B cell (primary cell): ENCODE data around the gene ARMC10. TPM values are rescaled to one million over a fixed set of nuclear protein-coding genes. Genes with fewer than 3 reads are reported as not detected.

ENCODE experiments used
- ATAC-seq: fragments of 200-7000 bp; cut with Tn5 transposase; one replicate; pipeline ENCODE4 v1.10.0; 2021; ENCODE audit warnings: low read depth, mild to moderate bottlenecking, moderate number of reproducible peaks, moderate library complexity
- CTCF ChIA-PET: fragments of 350-600 bp; sonication (Branson Sonifier 250); formaldehyde crosslinking; loops from one replicate; lab custom pipeline; 2021; ENCODE audit warnings: antibody characterized with exemption, inconsistent platforms; lab: Charles Lee
- POLR2A ChIA-PET: fragments of 350-600 bp; sonication (Branson Sonifier 250); formaldehyde crosslinking; loops from one replicate; lab custom pipeline; 2021; ENCODE audit warnings: antibody characterized with exemption; lab: Charles Lee
- DNase-seq: peaks from one replicate; pipeline ENCODE4 v3.0.0; 2013
- H2AFZ ChIP-seq: 2 replicates; pipeline ENCODE4 v1.6.1; 2012; ENCODE audit warnings: mild to moderate bottlenecking, low read depth, low read length; ENCODE audit not compliant: insufficient read depth, poor library complexity, severe bottlenecking
- H3K27ac ChIP-seq, 2 donors: 1 replicate in 1 of 2; 2 replicates in 1 of 2; pipeline ENCODE4 v1.5.1; 2012 to 2013; ENCODE audit warnings: low read length in 2 of 2, mild to moderate bottlenecking in 2 of 2, moderate library complexity in 1 of 2
- H3K27me3 ChIP-seq, 4 experiments: fragments of 200-600 bp in 1 of 4; sonication (generic) in 1 of 4; replicated peaks in 1 of 4; 1 replicate in 2 of 4; 2 replicates in 2 of 4; pipeline versions ENCODE4 v1.6.1 to v1.7.0; 2013 to 2016; ENCODE audit warnings: low read length in 3 of 4, mild to moderate bottlenecking in 2 of 4, mixed read lengths in 1 of 4, moderate library complexity in 1 of 4; ENCODE audit not compliant: insufficient read depth in 4 of 4, control insufficient read depth in 3 of 4; ENCODE audit errors: control extremely low read depth in 1 of 4
- H3K36me3 ChIP-seq, 2 experiments: replicated peaks in 1 of 2; 1 replicate in 1 of 2; 2 replicates in 1 of 2; pipeline versions ENCODE4 v1.6.1 to v1.7.1; 2013; ENCODE audit warnings: low read length in 1 of 2; ENCODE audit not compliant: insufficient read depth in 2 of 2, control insufficient read depth in 1 of 2; ENCODE audit errors: control extremely low read depth in 1 of 2, extremely low read depth in 1 of 2
- H3K4me1 ChIP-seq, 2 donors: fragments of 200-600 bp in 1 of 2; sonication (generic) in 1 of 2; 1 replicate in 1 of 2; 2 replicates in 1 of 2; pipeline versions ENCODE4 v1.5.1 to v1.6.1; 2013 to 2017; ENCODE audit warnings: low read length in 2 of 2; ENCODE audit not compliant: control insufficient read depth in 2 of 2, insufficient read depth in 2 of 2
- H3K4me2 ChIP-seq: replicated peaks from 2 replicates; pipeline ENCODE3; 2012; ENCODE audit warnings: mild to moderate bottlenecking, low read depth, low read length; ENCODE audit not compliant: poor library complexity, severe bottlenecking
- H3K4me3 ChIP-seq, 5 experiments: fragments of 200-600 bp in 1 of 5; sonication (generic) in 1 of 5; 1 replicate in 3 of 5; 2 replicates in 2 of 5; pipeline versions ENCODE4 v1.5.1 to v1.7.0; 2011 to 2016; ENCODE audit warnings: low read length in 4 of 5, mild to moderate bottlenecking in 4 of 5, low read depth in 2 of 5, control low read depth in 1 of 5, moderate library complexity in 1 of 5; ENCODE audit not compliant: insufficient read depth in 1 of 5; ENCODE audit errors: control extremely low read depth in 1 of 5, extremely low read depth in 1 of 5
- H3K79me2 ChIP-seq: fragments of 200-600 bp; sonication (generic); one replicate; pipeline ENCODE4 v1.6.0; 2016; ENCODE audit warnings: low read length; ENCODE audit not compliant: control insufficient read depth, insufficient read depth
- H3K9ac ChIP-seq: fragments of 200-600 bp; sonication (generic); 2 replicates; pipeline ENCODE4 v1.6.1; 2017; ENCODE audit warnings: mild to moderate bottlenecking, low read length, moderate library complexity
- H3K9me3 ChIP-seq, 3 donors: one replicate each; pipeline versions ENCODE4 v1.6.1 to v1.7.1; 2013; ENCODE audit warnings: low read length in 2 of 3; ENCODE audit not compliant: control insufficient read depth in 2 of 3, insufficient read depth in 1 of 3; ENCODE audit errors: control extremely low read depth in 1 of 3
- H4K20me1 ChIP-seq: 2 replicates; pipeline ENCODE4 v1.6.0; 2012; ENCODE audit warnings: mild to moderate bottlenecking, low read length; ENCODE audit not compliant: insufficient read depth, control insufficient read depth, poor library complexity, severe bottlenecking
- H3K27ac Mint-ChIP-seq: one replicate; pipeline ENCODE4 v1.8.0; 2021; ENCODE audit warnings: mixed read lengths
- H3K27me3 Mint-ChIP-seq: one replicate; pipeline ENCODE4 v1.8.0; 2021; ENCODE audit warnings: mixed read lengths
- H3K4me1 Mint-ChIP-seq: one replicate; pipeline ENCODE4 v1.8.0; 2021; ENCODE audit warnings: mixed read lengths
- H3K4me3 Mint-ChIP-seq: one replicate; pipeline ENCODE4 v1.8.0; 2021; ENCODE audit warnings: mixed read lengths
- H3K9me3 Mint-ChIP-seq: one replicate; pipeline ENCODE4 v1.8.0; 2022; ENCODE audit warnings: mixed read lengths; ENCODE audit not compliant: insufficient read depth
- CTCF ChIP-seq: fragments of 200-600 bp; IDR thresholded peaks from one replicate; pipeline ENCODE4 v1.8.0; 2022; ENCODE audit warnings: antibody characterized with exemption, mild to moderate bottlenecking
- EZH2 ChIP-seq: IDR thresholded peaks from 2 replicates; pipeline ENCODE4 v1.6.1; 2012; ENCODE audit warnings: borderline replicate concordance, low read depth, mild to moderate bottlenecking, moderate library complexity, low read length; ENCODE audit not compliant: insufficient read depth, poor library complexity, severe bottlenecking
- WGBS: methylation state at CpG from one replicate; pipeline ENCODE4 v1.1.5; 2013; ENCODE audit warnings: missing lambda C conversion rate; ENCODE audit not compliant: insufficient coverage; 5-methylcytosine and 5-hydroxymethylcytosine counted together
- intact Hi-C: fragments of 100-400 bp; cut with micrococcal nuclease; formaldehyde crosslinking; loops from one replicate; pipeline ENCODE4 v1.10.0; 2022
- polyA plus RNA-seq: library from polyadenylated mRNA; depleted of rRNA; stranded (reverse); fragments of >200 nt; gene quantifications from 2 replicates; pipeline ENCODE4 v1.2.3, GENCODE V29; 2012
- total RNA-seq, 2 donors: library from RNA; stranded (reverse); fragments of 120-200 nt in 1 of 2; gene quantifications; 1 replicate in 1 of 2; 2 replicates in 1 of 2; pipeline versions ENCODE4 v1.2.3 to v1.2.4, GENCODE V29; 2013 to 2022

The ARMC10 gene
- total and polyA plus RNA-seq, 2 donors (not counting 1 experiment from before 2014, with no cell fraction given): 7.3 to 24.2 TPM

DNA sequence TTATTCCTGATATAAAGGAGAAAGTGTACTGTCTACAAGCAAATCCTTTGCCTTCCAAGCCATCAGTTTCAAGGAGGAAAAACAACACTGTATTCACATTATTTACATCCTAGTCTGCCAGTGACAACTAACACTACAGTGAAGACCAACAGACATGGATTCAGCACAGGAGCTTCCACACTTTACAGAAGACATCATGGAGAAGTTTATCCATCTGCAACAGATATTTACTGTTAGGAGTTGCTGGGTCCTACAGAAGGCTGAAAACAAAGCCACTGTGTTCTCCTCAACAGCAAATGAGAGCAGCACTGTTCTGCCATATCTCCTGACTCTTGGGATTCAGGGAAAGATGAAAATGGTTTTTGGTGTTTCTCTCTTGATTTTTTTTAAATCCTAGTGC, 42.1 kb downstream of the ARMC10 start:
- intact Hi-C loops: no loop called here
- Histone ChIP-seq H3K27me3 (no peaks in the 10 kb centered on the region), H3K36me3 (peaks cover 14% of the 10 kb centered on the region in 2 experiments), H3K9me3 (no peaks in the 10 kb centered on the region), H4K20me1 (no peaks in the 10 kb centered on the region), H3K4me1 (no peaks in the 10 kb centered on the region), H3K9ac (no peak overlapping the region), H2AFZ (no peak overlapping the region), H3K27ac (no peak overlapping the region), H3K4me2 (no peak overlapping the region), H3K79me2 (no peaks in the 10 kb centered on the region), H3K4me3 (no peak overlapping the region)
- Mint-ChIP-seq H3K4me1 (no peaks in the 10 kb centered on the region), H3K9me3 (no peaks in the 10 kb centered on the region), H3K27ac (no peak overlapping the region), H3K4me3 (no peak overlapping the region), H3K27me3 (no peaks in the 10 kb centered on the region)
- ChIA-PET POLR2A (no interaction called here), CTCF (no interaction called here)
- ATAC-seq: no peak
- DNase-seq: no peak
- no peak for TF ChIP-seq CTCF
- TF ChIP-seq EZH2: no peak

- ChIA-PET POLR2A (no interaction called here), CTCF (no interaction called here)
- intact Hi-C loops: no loop called here
- Histone ChIP-seq H3K9me3 (no peaks in the 10 kb centered on the region), H3K27me3 (no peaks in the 10 kb centered on the region), H3K4me3 (no peak overlapping the region), H3K36me3 (peaks cover 14 to 15% of the 10 kb centered on the region in 2 experiments), H3K4me1 (no peaks in the 10 kb centered on the region), H3K9ac (no peak overlapping the region), H3K79me2 (peaks cover 3% of the 10 kb centered on the region), H4K20me1 (no peaks in the 10 kb centered on the region), H2AFZ (no peak overlapping the region), H3K27ac (no peak overlapping the region), H3K4me2 (no peak overlapping the region)
- TF ChIP-seq CTCF: no peak
- ATAC-seq (no peak), DNase-seq (no peak)
- no peaks in the 10 kb centered on the region for H3K9me3 Mint-ChIP-seq
- H3K4me1 Mint-ChIP-seq: no peaks in the 10 kb centered on the region
- WGBS: no CpG with 5 or more reads among the region's 2 CpGs
- H3K4me3 Mint-ChIP-seq: no peak overlapping the region
- no peak overlapping the region for H3K27ac Mint-ChIP-seq
- H3K27me3 Mint-ChIP-seq: no peaks in the 10 kb centered on the region
Observed at GRCh38 chr7:103117465-103117864, 42.5 kb downstream of the ARMC10 start.
